ENCODE measurements around the gene PERM1.

- no peak for TF ChIP-seq CTCF (conservative IDR thresholded peaks at IDR 0.05 in 1 of 2, IDR thresholded peaks at IDR 0.05 in 1 of 2; ENCODE audit: low read depth in 1 of 2, low read length in 2 of 2)
- TF ChIP-seq EZH2 (IDR thresholded peaks at IDR 0.05; ENCODE audit: low read length, missing control alignments), result no peak
Measured at GRCh38 chr1:1004780-1005697, 23.1 kb upstream of the PERM1 start.
